Neural progenitor cell (in vitro differentiated cells): ENCODE results near the gene RNF151. TPM values are rescaled to one million over a fixed set of nuclear protein-coding genes. Genes with fewer than 3 reads are reported as not detected.

Source experiments
- DNase-seq: peaks from one replicate; pipeline ENCODE4 v3.0.0-alpha.2; 2016; ENCODE audit warnings: low spot score
- H2AFZ ChIP-seq: fragments of 200-600 bp; sonication (generic); replicated peaks from 2 replicates; pipeline ENCODE4 v1.6.1; 2016; ENCODE audit warnings: antibody characterized with exemption
- H3F3A ChIP-seq: fragments of 200-600 bp; sonication (generic); 2 replicates; pipeline ENCODE4 v1.6.1; 2016; ENCODE audit warnings: antibody characterized with exemption, low read depth
- H3K27ac ChIP-seq: fragments of 200-600 bp; sonication (generic); 2 replicates; pipeline ENCODE4 v1.5.1; 2016; ENCODE audit warnings: mild to moderate bottlenecking
- H3K27me3 ChIP-seq: fragments of 200-600 bp; sonication (generic); 2 replicates; pipeline ENCODE4 v1.6.1; 2016; ENCODE audit warnings: mild to moderate bottlenecking, moderate library complexity
- H3K36me3 ChIP-seq: fragments of 200-600 bp; sonication (generic); 2 replicates; pipeline ENCODE4 v1.5.1; 2016
- H3K4me1 ChIP-seq: fragments of 200-600 bp; sonication (generic); 2 replicates; pipeline ENCODE4 v1.6.1; 2016; ENCODE audit warnings: mixed run types
- H3K4me2 ChIP-seq: fragments of 200-600 bp; sonication (generic); 2 replicates; pipeline ENCODE4 v1.6.1; 2016
- H3K4me3 ChIP-seq: fragments of 200-600 bp; sonication (generic); 2 replicates; pipeline ENCODE4 v1.5.1; 2016
- H3K79me2 ChIP-seq: fragments of 200-600 bp; sonication (generic); 2 replicates; pipeline ENCODE4 v1.6.1; 2016; ENCODE audit warnings: low read depth
- H3K9ac ChIP-seq: fragments of 200-600 bp; sonication (generic); 2 replicates; pipeline ENCODE4 v1.6.1; 2016
- H3K9me3 ChIP-seq: fragments of 200-600 bp; sonication (generic); 2 replicates; pipeline ENCODE4 v1.5.1; 2016; ENCODE audit warnings: low read depth
- H4K20me1 ChIP-seq: fragments of 200-600 bp; sonication (generic); 2 replicates; pipeline ENCODE4 v1.6.1; 2016; ENCODE audit warnings: low read depth
- H3K27ac Mint-ChIP-seq: 3 replicates; pipeline ENCODE4 v1.8.0; 2021; ENCODE audit warnings: mixed read lengths
- H3K27me3 Mint-ChIP-seq: 2 replicates; pipeline ENCODE4 v1.8.0; 2022; ENCODE audit warnings: low read depth, mild to moderate bottlenecking, inconsistent platforms, moderate library complexity, mixed read lengths; ENCODE audit not compliant: insufficient read depth
- H3K36me3 Mint-ChIP-seq: 3 replicates; pipeline ENCODE4 v1.8.0; 2021; ENCODE audit warnings: mixed read lengths
- H3K4me1 Mint-ChIP-seq: 3 replicates; pipeline ENCODE4 v1.8.0; 2021; ENCODE audit warnings: mixed read lengths
- H3K4me3 Mint-ChIP-seq: 3 replicates; pipeline ENCODE4 v1.8.0; 2021; ENCODE audit warnings: mild to moderate bottlenecking, moderate library complexity, mixed read lengths
- H3K9me3 Mint-ChIP-seq: 3 replicates; pipeline ENCODE4 v1.8.0; 2020; ENCODE audit warnings: mixed read lengths
- CTCF ChIP-seq: fragments of 200-600 bp; sonication (generic); IDR thresholded peaks from 2 replicates; pipeline ENCODE4 v1.5.1; 2017; ENCODE audit warnings: antibody characterized with exemption, mild to moderate bottlenecking
- EZH2 ChIP-seq: fragments of 200-600 bp; sonication (generic); IDR thresholded peaks from 2 replicates; pipeline ENCODE4 v1.6.1; 2017; ENCODE audit warnings: antibody characterized with exemption, mild to moderate bottlenecking, moderate library complexity
- EZH2phosphoT487 ChIP-seq: fragments of 200-600 bp; sonication (generic); IDR thresholded peaks from 2 replicates; pipeline ENCODE4 v1.6.1; 2017; ENCODE audit warnings: antibody characterized with exemption
- total RNA-seq: library from RNA; depleted of rRNA; stranded (reverse); fragments of >200 nt; gene quantifications from 2 replicates; pipeline ENCODE4 v1.2.3, GENCODE V29; 2015; ENCODE audit warnings: low replicate concordance

RNF151 gene
- total RNA-seq, 1 donor from 2014 or later: not detected

- Mint-ChIP-seq H3K27me3 (peaks cover 8% of the 10 kb centered on the region), H3K27ac (no peak overlapping the region), H3K36me3 (no peaks in the 10 kb centered on the region), H3K9me3 (no peaks in the 10 kb centered on the region), H3K4me3 (no peak overlapping the region), H3K4me1 (peaks cover 2% of the 10 kb centered on the region)
- Histone ChIP-seq H4K20me1 (no peaks in the 10 kb centered on the region), H3F3A (peaks cover 4% of the 10 kb centered on the region), H3K9me3 (no peaks in the 10 kb centered on the region), H3K4me1 (no peaks in the 10 kb centered on the region), H3K79me2 (no peaks in the 10 kb centered on the region), H3K36me3 (no peaks in the 10 kb centered on the region), H3K4me2 (no peak overlapping the region), H3K27me3 (peaks cover 33% of the 10 kb centered on the region), H3K27ac (no peak overlapping the region), H3K9ac (no peak overlapping the region), H3K4me3 (no peak overlapping the region), H2AFZ (no peak overlapping the region)
- no peak for DNase-seq
- TF ChIP-seq EZH2phosphoT487 (no peak), CTCF (no peak)
Measured at GRCh38 chr16:1930338-1930720, 36.3 kb upstream of the RNF151 start.

- peak; percentile 31 for TF ChIP-seq CTCF
- TF ChIP-seq EZH2phosphoT487: no peak
- peaks cover 9% of the 10 kb centered on the region for H3K27me3 Mint-ChIP-seq
- H3K4me3 Mint-ChIP-seq: no peak overlapping the region
- no peaks in the 10 kb centered on the region for H3K79me2 ChIP-seq
- no peak overlapping the region for H3K9ac ChIP-seq
- DNase-seq: peak; percentile 58
- peaks cover 4% of the 10 kb centered on the region for H3F3A ChIP-seq
- peaks cover 2% of the 10 kb centered on the region for H3K4me1 Mint-ChIP-seq
- no peak overlapping the region for H3K4me3 ChIP-seq
- H3K27ac ChIP-seq: no peak overlapping the region
- H3K27me3 ChIP-seq: peaks cover 33% of the 10 kb centered on the region
- H2AFZ ChIP-seq: no peak overlapping the region
- H4K20me1 ChIP-seq: no peaks in the 10 kb centered on the region
- H3K36me3 Mint-ChIP-seq: peaks cover 2% of the 10 kb centered on the region
- H3K9me3 Mint-ChIP-seq: no peaks in the 10 kb centered on the region
- H3K4me2 ChIP-seq: no peak overlapping the region
- no peak overlapping the region for H3K27ac Mint-ChIP-seq
- no peaks in the 10 kb centered on the region for H3K36me3 ChIP-seq
- no peaks in the 10 kb centered on the region for H3K9me3 ChIP-seq
- H3K4me1 ChIP-seq: no peaks in the 10 kb centered on the region
Measured at GRCh38 chr16:1932050-1933028, 34.3 kb upstream of the RNF151 start.

GRCh38 chr16:1933097-1933661 is 33.5 kb upstream of the RNF151 start:
- Mint-ChIP-seq H3K4me1 (peaks cover 2% of the 10 kb centered on the region), H3K4me3 (no peak overlapping the region), H3K27ac (no peak overlapping the region), H3K27me3 (peaks cover 8% of the 10 kb centered on the region), H3K36me3 (peaks cover 2% of the 10 kb centered on the region), H3K9me3 (no peaks in the 10 kb centered on the region)
- Histone ChIP-seq H3K4me2 (no peak overlapping the region), H3K4me1 (no peaks in the 10 kb centered on the region), H4K20me1 (no peaks in the 10 kb centered on the region), H3K79me2 (no peaks in the 10 kb centered on the region), H3K9me3 (no peaks in the 10 kb centered on the region), H3K9ac (no peak overlapping the region), H3K4me3 (no peak overlapping the region), H2AFZ (no peak overlapping the region), H3K27me3 (peaks cover 33% of the 10 kb centered on the region), H3K36me3 (no peaks in the 10 kb centered on the region), H3F3A (peaks cover 4% of the 10 kb centered on the region), H3K27ac (no peak overlapping the region)
- no peak for DNase-seq
- TF ChIP-seq CTCF: no peak
- TF ChIP-seq EZH2: no peak
- TF ChIP-seq EZH2phosphoT487: no peak
